PC-3 (cell line): ENCODE measurements around the gene FOXK1.

Experiments
- EZH2phosphoT487 ChIP-seq: fragments of 300-600 bp; sonication (generic); IDR thresholded peaks from 2 replicates; pipeline ENCODE4 v1.6.1; 2018; ENCODE audit warnings: mild to moderate bottlenecking, antibody characterized with exemption, low read length, borderline replicate concordance
- TF ChIP-seq, protein P1 (sequence below): fragments of 300-600 bp; sonication (generic); conservative IDR thresholded peaks from 2 replicates; pipeline ENCODE4 v1.5.1; 2017; ENCODE audit warnings: antibody characterized with exemption, low read depth, mild to moderate bottlenecking, low read length

DNA sequence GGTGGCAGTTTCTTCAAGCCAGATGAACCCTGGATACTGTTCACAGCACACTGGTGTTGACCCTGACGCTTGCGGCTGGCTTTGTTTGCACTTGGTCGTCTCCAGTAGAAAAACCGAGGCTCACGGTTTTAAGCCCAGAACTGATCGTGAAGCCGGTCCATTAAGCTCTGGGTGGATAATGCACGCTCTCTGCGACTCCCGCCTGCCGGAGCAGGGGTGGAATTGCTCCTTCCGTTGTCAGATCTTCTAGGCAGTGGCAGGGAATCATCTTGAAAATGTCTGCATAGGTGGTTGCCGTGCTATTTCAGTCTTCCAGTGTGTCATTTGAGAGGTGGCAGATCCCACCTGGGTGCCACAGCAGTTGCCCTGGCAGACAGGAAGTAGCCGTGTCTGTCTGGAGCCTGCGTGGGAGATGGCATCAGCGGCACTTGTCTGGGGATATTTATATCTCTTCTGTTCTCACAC, 57.5 kb downstream of the FOXK1 start:
- TF ChIP-seq EZH2phosphoT487 = no peak
- TF ChIP-seq, protein P1, sequence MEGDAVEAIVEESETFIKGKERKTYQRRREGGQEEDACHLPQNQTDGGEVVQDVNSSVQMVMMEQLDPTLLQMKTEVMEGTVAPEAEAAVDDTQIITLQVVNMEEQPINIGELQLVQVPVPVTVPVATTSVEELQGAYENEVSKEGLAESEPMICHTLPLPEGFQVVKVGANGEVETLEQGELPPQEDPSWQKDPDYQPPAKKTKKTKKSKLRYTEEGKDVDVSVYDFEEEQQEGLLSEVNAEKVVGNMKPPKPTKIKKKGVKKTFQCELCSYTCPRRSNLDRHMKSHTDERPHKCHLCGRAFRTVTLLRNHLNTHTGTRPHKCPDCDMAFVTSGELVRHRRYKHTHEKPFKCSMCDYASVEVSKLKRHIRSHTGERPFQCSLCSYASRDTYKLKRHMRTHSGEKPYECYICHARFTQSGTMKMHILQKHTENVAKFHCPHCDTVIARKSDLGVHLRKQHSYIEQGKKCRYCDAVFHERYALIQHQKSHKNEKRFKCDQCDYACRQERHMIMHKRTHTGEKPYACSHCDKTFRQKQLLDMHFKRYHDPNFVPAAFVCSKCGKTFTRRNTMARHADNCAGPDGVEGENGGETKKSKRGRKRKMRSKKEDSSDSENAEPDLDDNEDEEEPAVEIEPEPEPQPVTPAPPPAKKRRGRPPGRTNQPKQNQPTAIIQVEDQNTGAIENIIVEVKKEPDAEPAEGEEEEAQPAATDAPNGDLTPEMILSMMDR = no peak
